Activated CD4-positive, alpha-beta T cell treated with anti-CD3 and anti-CD28 coated beads, Interleukin-2, amount 50 U/mL, for 4 hours (primary cell): ENCODE results near the gene FEV.
A peak's percentile ranks its signal among the peaks of the same experiment; 100 is the strongest.

ENCODE experiments used
- DNase-seq, 2 experiments: peaks; one replicate each; pipeline ENCODE4 v3.0.0-alpha.2; 2020

FEV gene

GRCh38 chr2:218992196-218992595 lies 7.2 kb upstream of the FEV start:
- no peak for DNase-seq

GRCh38 chr2:218991674-218992168 lies 6.7 kb upstream of the FEV start:
- DNase-seq: no peak

DNA sequence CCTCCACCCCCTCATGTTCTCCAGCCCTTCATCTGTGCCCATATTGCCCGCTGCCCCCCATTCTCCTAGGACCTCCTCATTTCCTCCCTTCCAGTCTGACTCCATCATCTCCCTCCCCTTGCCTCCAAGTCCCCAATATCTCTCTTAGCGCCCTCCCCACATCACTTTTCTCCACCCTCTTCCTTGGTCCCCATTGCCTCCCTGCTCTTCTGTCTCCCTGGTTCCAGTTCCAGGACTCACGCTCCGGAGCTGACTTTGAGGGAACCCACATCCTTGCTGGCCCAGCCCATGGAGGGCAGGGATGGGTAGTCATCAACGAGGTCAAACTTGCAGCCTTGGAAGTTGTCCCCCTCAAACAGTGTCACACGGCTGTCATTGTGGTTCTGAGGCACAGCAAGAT lies 5.6 kb upstream of the FEV start:
- DNase-seq: no peak

GRCh38 chr2:218990052-218990451 lies 5.1 kb upstream of the FEV start:
- no peak for DNase-seq

DNA sequence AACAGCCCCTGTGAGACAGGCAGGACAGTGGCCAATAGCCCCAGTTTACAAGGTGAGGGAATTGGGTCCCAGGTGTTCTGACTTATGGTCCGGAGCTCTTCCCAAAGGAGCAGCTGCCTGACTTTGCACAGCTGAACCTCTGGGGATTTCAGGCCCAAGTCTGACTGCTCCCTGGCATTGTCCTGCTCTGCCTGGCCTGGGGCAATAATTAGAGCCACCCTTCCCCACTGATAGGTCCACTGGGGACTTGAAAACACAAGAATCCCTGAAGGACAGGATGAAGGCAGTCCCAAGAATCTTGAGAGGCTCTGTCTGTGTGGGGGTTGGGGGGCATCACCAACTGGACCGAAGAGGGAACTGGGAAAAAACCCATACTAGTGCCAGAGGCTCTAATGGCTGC lies 3.7 kb upstream of the FEV start:
- no peak for DNase-seq

GRCh38 chr2:218988164-218988563 lies 3.2 kb upstream of the FEV start:
- no peak for DNase-seq

GRCh38 chr2:218986148-218986761 lies 1.3 kb upstream of the FEV start:
- no peak for DNase-seq

- no peak for DNase-seq
These were observed 524 bp upstream of the FEV start for GRCh38 chr2:218985325-218986091.

DNA sequence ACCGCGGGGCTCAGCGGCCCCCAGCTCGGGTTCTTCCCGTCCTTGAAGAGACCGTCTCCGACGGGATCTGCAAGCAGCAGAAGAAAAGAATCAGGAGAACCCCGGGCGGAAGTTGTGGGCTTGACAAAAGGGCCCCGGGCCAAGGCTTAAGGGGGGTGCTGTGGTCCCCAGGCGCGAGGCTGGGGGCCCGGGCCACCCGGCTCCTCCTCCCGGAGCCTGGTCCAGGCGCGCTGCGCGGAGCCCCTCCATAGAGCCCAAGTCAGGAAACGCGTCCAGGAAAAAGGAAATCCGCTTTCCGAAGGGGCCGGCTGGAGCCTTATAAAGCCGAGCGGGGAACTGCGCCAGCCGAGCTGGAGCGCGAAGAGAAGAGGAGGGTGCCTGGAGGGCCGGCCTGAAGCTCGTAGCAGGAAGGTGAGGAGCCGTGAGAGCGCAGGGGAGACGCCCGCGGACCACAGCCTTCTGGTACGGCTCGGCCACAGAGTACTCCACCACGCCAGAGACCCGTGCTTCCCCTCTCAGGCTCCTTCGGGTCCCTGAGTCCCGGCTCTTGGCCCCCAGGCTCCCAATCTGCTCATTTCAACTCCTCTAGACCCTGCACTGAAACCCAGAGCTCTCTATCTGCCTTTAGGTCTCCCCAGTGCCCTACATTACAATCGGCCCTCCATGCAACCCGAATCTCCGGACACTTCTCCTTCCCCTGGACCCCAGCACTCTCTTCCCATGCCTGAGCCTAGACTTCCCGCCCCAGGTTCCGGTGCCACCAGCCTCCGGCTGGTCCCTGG lies 554 bp downstream of the FEV start:
- DNase-seq: no peak

DNA sequence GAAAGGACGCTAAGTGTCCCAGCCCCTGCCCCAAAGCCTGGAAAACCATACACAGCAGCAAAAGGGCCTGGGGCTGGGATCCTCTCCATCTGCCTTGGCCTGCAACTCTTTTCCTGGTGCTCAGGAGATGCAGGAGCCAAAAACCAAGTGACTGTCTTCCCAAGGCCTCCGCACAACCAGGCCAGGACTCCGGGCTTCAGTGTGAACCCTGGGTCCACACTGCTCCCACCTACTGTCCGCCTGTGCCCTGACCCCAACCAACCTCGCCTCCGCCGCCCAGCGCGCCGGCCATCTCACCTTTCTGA lies 1.1 kb downstream of the FEV start:
- no peak for DNase-seq

GRCh38 chr2:218983263-218983933 lies 1.6 kb downstream of the FEV start:
- DNase-seq: no peak

DNA sequence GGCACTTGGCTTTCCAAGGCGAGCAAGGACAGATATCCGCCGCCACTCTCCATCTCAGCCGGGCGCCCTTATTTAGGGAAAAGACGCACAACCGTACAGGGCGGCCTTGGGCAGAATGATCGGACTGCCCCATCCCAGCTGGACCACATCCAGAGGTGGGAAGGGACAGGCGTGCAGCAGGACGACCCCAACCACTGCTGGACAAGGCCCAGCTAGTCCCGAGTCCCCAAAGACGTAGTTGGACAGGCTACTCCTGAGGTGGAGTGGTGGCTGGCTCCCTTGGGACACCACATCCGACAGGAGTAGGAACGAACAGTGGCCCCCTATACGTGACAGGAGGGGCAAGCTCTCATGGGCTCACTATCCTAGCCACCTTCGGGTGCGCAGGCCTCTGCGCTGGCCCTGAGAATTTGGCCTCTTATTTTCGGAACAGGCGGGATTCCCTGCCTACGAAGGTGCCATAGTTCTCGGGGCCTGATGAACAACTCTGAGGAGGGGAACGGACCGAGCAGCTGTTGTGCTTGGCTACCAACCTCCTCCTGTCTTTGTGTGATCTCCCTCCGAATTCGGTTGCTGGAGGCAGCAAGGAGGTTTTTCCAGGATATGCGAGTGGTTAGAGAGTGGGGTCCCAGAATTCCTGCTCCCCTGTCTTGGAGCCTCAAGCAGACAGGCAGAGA lies 2.3 kb downstream of the FEV start:
- no peak for DNase-seq

DNA sequence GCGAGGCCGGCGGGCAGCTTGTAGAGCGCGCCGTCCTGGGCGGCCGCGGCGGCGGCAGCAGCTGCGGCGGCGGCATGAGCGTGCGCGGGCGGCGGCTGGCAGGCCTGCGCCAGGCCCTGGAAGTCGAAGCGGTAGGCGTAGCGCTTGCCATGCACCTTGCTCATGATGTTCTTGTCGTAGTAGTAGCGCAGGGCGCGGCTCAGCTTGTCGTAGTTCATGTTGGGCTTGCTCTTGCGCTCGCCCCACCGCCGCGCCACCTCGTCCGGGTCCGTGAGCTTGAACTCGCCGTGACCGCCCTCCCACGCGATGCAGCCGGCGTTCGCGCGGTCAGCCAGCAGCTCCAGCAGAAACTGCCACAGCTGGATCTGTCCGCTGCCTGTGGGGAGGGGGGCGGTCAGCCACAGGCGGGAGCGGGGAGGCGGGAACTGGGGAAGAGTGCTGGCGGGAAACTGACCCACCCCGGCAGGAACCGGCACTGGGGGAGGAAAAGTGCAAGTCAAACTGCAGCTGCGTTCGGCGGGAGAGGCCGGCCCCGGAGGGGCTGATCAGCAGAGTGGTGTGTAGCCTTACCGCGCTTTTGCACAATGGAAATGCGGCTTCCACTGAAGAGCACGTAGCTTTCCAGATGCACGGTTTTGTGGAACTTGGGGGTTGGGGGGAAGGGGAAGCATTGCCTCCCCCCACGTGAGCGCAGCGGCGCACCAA lies 3.0 kb downstream of the FEV start:
- peak; percentile 30 to 31 for DNase-seq

DNA sequence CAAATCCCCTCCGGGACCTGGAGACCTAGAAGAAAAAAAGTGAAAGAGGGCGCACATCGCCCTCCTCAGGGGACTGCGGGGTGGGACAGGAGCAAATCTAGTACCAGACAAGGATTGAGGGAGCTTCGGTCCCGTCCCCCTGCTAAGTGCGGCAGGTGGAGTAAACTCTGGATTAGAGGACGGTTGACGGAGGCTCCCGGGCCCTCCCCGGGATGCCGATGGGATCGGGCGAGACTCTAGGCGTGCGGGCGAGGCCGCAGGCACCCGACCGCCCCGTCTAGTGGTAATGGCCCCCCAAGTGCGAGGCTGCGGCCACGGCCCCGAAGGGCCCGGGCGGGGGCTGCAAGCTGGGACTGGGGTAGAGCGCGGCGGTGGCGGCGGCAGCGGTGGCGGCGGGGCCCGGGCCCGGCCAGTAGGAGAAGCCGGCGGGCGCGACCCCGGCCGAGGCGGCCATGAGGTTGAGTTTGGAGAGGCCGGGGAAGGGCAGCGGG lies 3.5 kb downstream of the FEV start:
- no peak for DNase-seq

GRCh38 chr2:218980735-218981389 lies 4.1 kb downstream of the FEV start:
- DNase-seq: no peak

DNA sequence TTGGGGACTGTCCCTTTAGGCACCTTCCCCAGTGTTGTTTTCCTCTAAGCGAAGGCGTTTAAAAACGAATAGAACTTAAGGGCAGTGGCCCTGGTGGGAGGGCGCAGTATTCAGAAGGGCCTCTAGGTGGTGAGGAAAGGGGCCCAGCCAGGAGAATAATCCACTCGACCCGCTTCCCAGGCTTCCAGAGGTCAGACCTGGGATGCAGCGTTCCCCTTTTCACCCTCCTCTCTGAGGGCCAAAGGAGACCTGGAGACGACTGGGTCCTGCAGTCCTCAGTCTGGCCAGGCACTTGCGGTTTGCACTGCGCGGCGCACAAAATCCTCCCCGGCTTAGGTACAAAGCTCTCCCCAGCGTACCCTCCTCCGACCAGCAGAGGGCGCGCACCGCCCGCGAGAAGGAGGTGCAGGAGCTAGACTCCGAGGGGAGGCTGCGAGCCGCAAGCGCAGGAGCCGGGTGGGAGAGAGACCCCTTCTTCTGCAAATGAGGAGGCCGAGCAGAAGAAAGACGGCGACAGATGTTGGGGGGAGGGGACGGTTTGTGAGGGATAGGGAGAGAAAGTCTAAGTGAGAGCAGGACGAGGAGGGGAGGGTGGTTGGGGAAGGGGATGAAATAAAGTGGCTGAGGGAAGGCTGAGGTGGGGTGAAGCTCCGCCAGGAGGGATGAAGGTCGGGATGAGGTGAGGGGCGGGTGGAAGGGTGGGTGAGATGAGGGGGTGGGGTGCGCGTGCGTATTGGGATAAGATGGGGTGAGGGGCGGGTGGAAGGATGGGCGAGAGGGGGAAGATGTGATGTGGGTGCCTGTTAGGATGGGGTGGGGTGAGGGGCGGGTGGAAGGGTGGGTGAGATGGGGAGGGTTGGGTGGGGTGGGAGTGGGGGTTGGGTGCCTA lies 4.9 kb downstream of the FEV start:
- DNase-seq: peak; percentile 82 to 84

GRCh38 chr2:218975060-218975777 lies 9.8 kb downstream of the FEV start:
- DNase-seq: no peak

GRCh38 chr2:218970894-218971293 lies 14.1 kb downstream of the FEV start:
- DNase-seq: no peak

DNA sequence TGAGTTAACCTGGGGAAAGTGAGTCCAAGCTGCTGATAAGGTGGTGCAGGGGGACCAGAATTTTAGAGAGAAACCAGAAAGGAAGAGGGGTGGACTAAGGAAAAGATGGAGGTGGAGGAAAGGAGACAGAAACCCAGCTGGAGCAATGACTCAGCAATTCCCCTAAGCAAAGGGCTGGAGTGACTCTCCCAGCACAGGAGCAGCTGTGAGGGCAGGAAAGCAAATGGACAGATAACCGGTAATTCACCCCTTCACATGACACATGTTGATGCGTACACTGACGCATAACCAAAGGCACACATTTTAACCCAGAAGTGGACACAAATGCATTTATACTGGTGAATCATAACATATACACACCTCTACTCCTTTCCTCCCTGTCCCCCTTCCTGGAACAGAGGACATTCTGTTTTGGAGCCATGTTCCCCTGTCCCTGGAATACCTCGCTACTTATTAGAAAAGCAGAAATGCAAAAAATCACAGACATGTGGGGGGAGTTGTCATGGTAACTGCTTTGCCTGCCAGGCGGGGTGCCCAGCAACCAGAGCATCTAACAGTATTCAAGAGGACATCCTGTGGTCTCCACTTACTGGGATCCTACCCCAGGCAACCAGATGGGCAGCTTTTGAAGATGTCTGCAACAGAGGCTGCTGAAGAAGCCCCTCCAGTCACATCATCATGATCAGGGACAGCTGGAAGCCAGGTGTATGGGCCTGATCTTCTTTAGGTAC lies 20.8 kb downstream of the FEV start:
- no peak for DNase-seq
